Measurements from ENCODE around the gene MRPS18A. TPM values are rescaled to one million over a fixed set of nuclear protein-coding genes. Genes with fewer than 3 reads are reported as not detected.
A peak's percentile ranks its signal among the peaks of the same experiment; 100 is the strongest.

Gene MRPS18A
- total and polyA plus RNA-seq, 2 of the 13 experiments (the other 11 are each of a cell fraction or from before 2014, with no cell fraction given), result 87.8 to 89.1 TPM

DNA sequence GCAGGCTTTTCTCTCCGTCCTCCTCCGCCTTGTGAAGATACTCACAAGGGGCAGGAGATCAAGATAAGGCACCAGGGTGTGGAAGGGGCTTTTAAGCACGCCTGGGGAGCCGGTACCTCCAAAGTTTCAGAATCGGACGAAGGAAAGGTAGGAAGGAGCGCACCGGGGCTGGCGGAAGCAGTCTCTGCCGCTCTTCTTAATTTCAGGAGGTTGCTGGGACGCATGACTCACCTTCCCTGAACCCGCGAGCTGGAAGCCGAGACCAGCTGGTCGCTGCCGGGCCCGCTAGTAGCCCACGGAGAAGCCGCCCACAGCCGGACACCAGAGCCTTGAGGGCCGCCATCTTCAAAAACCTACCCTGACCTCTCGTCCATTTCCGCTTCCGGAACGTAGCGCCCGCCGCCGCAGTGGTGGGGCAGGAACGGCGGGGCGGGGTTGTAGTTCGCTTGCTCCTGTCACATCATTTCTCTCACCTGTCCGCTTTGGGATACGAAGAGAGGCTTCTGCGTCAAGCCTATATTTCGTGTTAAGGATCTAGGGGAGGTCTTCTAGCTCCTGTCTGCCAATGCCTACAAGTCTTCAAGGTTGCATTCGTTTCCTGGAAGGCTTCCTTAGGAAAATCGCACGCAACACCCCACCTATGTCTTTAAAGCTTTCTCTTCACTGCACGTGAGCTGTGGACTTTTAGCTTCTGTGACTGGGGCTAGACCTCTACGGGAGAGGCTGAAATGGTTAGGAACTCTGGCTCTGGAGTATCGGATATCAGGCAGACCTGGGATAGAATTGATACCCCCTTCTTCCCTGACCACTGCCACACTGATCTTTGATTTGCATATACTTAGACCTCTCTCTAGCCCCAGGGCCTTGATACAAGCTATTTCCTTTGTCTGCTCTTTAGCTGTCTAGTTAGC lies at the start of gene MRPS18A (continued):
- TF ChIP-seq, protein P1, sequence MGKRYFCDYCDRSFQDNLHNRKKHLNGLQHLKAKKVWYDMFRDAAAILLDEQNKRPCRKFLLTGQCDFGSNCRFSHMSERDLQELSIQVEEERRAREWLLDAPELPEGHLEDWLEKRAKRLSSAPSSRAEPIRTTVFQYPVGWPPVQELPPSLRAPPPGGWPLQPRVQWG (CRISPR knock-in tag; IDR thresholded peaks at IDR 0.05; ENCODE audit: borderline replicate concordance, low read depth), result no peak
- TF ChIP-seq RFX3 (CRISPR knock-in tag; IDR thresholded peaks at IDR 0.05), result no peak
- no peak for TF ChIP-seq ZNF17 (CRISPR knock-in tag; IDR thresholded peaks at IDR 0.05)
- TF ChIP-seq TFAP4 (IDR thresholded peaks at IDR 0.05; ENCODE audit: borderline replicate concordance, low read depth), result peak; percentile 71
- TF ChIP-seq, protein P2, sequence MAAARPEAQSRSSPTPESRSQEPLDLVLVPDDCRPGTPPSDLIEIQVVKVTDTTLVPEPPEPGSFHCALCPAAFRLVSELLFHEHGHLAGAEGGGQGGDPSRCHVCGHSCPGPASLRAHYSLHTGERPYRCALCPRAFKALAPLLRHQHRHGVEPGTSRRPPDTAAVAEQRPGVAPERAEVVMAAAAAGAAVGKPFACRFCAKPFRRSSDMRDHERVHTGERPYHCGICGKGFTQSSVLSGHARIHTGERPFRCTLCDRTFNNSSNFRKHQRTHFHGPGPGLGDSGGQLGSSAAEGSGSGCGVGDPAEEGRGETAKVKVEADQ (CRISPR knock-in tag; IDR thresholded peaks at IDR 0.05; ENCODE audit: borderline replicate concordance), result no peak
- TF ChIP-seq ZFP36L1 (CRISPR knock-in tag; IDR thresholded peaks at IDR 0.05), result no peak
- TF ChIP-seq ZNF629 (CRISPR knock-in tag; conservative IDR thresholded peaks at IDR 0.05), result no peak
- TF ChIP-seq, protein P3, sequence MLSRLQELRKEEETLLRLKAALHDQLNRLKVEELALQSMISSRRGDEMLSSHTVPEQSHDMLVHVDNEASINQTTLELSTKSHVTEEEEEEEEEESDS (CRISPR knock-in tag; IDR thresholded peaks at IDR 0.05; ENCODE audit: borderline replicate concordance), result no peak
- TF ChIP-seq, protein P4, sequence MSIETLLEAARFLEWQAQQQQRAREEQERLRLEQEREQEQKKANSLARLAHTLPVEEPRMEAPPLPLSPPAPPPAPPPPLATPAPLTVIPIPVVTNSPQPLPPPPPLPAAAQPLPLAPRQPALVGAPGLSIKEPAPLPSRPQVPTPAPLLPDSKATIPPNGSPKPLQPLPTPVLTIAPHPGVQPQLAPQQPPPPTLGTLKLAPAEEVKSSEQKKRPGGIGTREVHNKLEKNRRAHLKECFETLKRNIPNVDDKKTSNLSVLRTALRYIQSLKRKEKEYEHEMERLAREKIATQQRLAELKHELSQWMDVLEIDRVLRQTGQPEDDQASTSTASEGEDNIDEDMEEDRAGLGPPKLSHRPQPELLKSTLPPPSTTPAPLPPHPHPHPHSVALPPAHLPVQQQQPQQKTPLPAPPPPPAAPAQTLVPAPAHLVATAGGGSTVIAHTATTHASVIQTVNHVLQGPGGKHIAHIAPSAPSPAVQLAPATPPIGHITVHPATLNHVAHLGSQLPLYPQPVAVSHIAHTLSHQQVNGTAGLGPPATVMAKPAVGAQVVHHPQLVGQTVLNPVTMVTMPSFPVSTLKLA (IDR thresholded peaks at IDR 0.05), result no peak
- TF ChIP-seq, protein P5, sequence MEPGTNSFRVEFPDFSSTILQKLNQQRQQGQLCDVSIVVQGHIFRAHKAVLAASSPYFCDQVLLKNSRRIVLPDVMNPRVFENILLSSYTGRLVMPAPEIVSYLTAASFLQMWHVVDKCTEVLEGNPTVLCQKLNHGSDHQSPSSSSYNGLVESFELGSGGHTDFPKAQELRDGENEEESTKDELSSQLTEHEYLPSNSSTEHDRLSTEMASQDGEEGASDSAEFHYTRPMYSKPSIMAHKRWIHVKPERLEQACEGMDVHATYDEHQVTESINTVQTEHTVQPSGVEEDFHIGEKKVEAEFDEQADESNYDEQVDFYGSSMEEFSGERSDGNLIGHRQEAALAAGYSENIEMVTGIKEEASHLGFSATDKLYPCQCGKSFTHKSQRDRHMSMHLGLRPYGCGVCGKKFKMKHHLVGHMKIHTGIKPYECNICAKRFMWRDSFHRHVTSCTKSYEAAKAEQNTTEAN (CRISPR knock-in tag; conservative IDR thresholded peaks at IDR 0.05), result no peak
- TF ChIP-seq TSC22D2 (CRISPR knock-in tag; IDR thresholded peaks at IDR 0.05; ENCODE audit: borderline replicate concordance), result peak; percentile 84; the same call in 1 of the 2 replicates
- peak; percentile 44; the same call in 1 of the 2 replicates for TF ChIP-seq ZNF768 (CRISPR knock-in tag; IDR thresholded peaks at IDR 0.05)
- TF ChIP-seq SRSF4 (IDR thresholded peaks at IDR 0.05; ENCODE audit: low read depth, low read length, poor library complexity, severe bottlenecking), result no peak
- no peak for TF ChIP-seq ZNF468 (CRISPR knock-in tag; IDR thresholded peaks at IDR 0.05)
- no peak for TF ChIP-seq ZNF354B (CRISPR knock-in tag; IDR thresholded peaks at IDR 0.05)
- TF ChIP-seq REL (CRISPR knock-in tag; conservative IDR thresholded peaks at IDR 0.05), result 0 out of 2 replicates have a peak, but pooled peaks have one; percentile 60
- peak; percentile 93 for TF ChIP-seq TAF1 (CRISPR knock-in tag; IDR thresholded peaks at IDR 0.05)
- TF ChIP-seq, protein P6, sequence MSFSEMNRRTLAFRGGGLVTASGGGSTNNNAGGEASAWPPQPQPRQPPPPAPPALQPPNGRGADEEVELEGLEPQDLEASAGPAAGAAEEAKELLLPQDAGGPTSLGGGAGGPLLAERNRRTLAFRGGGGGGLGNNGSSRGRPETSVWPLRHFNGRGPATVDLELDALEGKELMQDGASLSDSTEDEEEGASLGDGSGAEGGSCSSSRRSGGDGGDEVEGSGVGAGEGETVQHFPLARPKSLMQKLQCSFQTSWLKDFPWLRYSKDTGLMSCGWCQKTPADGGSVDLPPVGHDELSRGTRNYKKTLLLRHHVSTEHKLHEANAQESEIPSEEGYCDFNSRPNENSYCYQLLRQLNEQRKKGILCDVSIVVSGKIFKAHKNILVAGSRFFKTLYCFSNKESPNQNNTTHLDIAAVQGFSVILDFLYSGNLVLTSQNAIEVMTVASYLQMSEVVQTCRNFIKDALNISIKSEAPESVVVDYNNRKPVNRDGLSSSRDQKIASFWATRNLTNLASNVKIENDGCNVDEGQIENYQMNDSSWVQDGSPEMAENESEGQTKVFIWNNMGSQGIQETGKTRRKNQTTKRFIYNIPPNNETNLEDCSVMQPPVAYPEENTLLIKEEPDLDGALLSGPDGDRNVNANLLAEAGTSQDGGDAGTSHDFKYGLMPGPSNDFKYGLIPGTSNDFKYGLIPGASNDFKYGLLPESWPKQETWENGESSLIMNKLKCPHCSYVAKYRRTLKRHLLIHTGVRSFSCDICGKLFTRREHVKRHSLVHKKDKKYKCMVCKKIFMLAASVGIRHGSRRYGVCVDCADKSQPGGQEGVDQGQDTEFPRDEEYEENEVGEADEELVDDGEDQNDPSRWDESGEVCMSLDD (CRISPR knock-in tag; IDR thresholded peaks at IDR 0.05; ENCODE audit: borderline replicate concordance), result no peak
- TF ChIP-seq ZNF577 (CRISPR knock-in tag; IDR thresholded peaks at IDR 0.05; ENCODE audit: borderline replicate concordance, low read depth), result no peak
- peak; percentile 23; the same call in 1 of the 2 replicates for TF ChIP-seq MYC (CRISPR knock-in tag; IDR thresholded peaks at IDR 0.05; ENCODE audit: borderline replicate concordance)

Data from HepG2 (cell line).